ENCODE results near the gene LMF1. TPM values are rescaled to one million over a fixed set of nuclear protein-coding genes. Genes with fewer than 3 reads are reported as not detected.

Gene LMF1
- total RNA-seq, 2 donors from 2014 or later, result 12.3 to 17.8 TPM

- H3K9me3 Mint-ChIP-seq, result no peaks in the 10 kb centered on the region
- no peak for ATAC-seq (replicated peaks)
- no peaks in the 10 kb centered on the region for H3K4me1 Mint-ChIP-seq
- H3K27ac Mint-ChIP-seq, result no peak overlapping the region
- H3K4me3 Mint-ChIP-seq, result no peak overlapping the region
- H3K36me3 Mint-ChIP-seq (ENCODE audit: low read depth), result peaks cover 31% of the 10 kb centered on the region
- H3K27me3 Mint-ChIP-seq, result no peaks in the 10 kb centered on the region
These were observed 60.6 kb downstream of the LMF1 start for GRCh38 chr16:910181-910580.

GRCh38 chr16:909281-910000 is 61.3 kb downstream of the LMF1 start:
- H3K9me3 Mint-ChIP-seq, result no peaks in the 10 kb centered on the region
- no peak for ATAC-seq (replicated peaks)
- no peak overlapping the region for H3K4me3 Mint-ChIP-seq
- H3K4me1 Mint-ChIP-seq, result no peaks in the 10 kb centered on the region
- no peaks in the 10 kb centered on the region for H3K27me3 Mint-ChIP-seq
- no peak overlapping the region for H3K27ac Mint-ChIP-seq
- peaks cover 31% of the 10 kb centered on the region for H3K36me3 Mint-ChIP-seq (ENCODE audit: low read depth)

- H3K4me3 Mint-ChIP-seq, result no peak overlapping the region
- no peak overlapping the region for H3K27ac Mint-ChIP-seq
- no peaks in the 10 kb centered on the region for H3K9me3 Mint-ChIP-seq
- no peaks in the 10 kb centered on the region for H3K27me3 Mint-ChIP-seq
- H3K4me1 Mint-ChIP-seq, result no peaks in the 10 kb centered on the region
- peaks cover 31% of the 10 kb centered on the region for H3K36me3 Mint-ChIP-seq (ENCODE audit: low read depth)
- no peak for ATAC-seq (replicated peaks)
These were observed 62.1 kb downstream of the LMF1 start for GRCh38 chr16:908526-909155.

GRCh38 chr16:907842-908241 is 62.9 kb downstream of the LMF1 start:
- Mint-ChIP-seq H3K4me1 (no peaks in the 10 kb centered on the region), H3K36me3 (ENCODE audit: low read depth) (peaks cover 31% of the 10 kb centered on the region)
- no peak for ATAC-seq (replicated peaks)

GRCh38 chr16:907361-907760 is 63.4 kb downstream of the LMF1 start:
- H3K36me3 Mint-ChIP-seq (ENCODE audit: low read depth), result peaks cover 31% of the 10 kb centered on the region
- no peaks in the 10 kb centered on the region for H3K9me3 Mint-ChIP-seq
- H3K4me1 Mint-ChIP-seq, result no peaks in the 10 kb centered on the region
- H3K4me3 Mint-ChIP-seq, result no peak overlapping the region
- no peak for ATAC-seq (replicated peaks)
- H3K27ac Mint-ChIP-seq, result no peak overlapping the region
- no peaks in the 10 kb centered on the region for H3K27me3 Mint-ChIP-seq

More at GRCh38 chr16:907842-908241, 62.9 kb downstream of the LMF1 start:
- Mint-ChIP-seq H3K27me3 (no peaks in the 10 kb centered on the region), H3K9me3 (no peaks in the 10 kb centered on the region), H3K4me3 (no peak overlapping the region), H3K27ac (no peak overlapping the region)

- peaks cover 31% of the 10 kb centered on the region for H3K36me3 Mint-ChIP-seq (ENCODE audit: low read depth)
- no peaks in the 10 kb centered on the region for H3K27me3 Mint-ChIP-seq
- no peaks in the 10 kb centered on the region for H3K4me1 Mint-ChIP-seq
- no peak for ATAC-seq (replicated peaks)
- H3K9me3 Mint-ChIP-seq, result no peaks in the 10 kb centered on the region
- H3K27ac Mint-ChIP-seq, result no peak overlapping the region
- no peak overlapping the region for H3K4me3 Mint-ChIP-seq
These were observed 64.5 kb downstream of the LMF1 start for GRCh38 chr16:906296-906695.

- no peak for ATAC-seq (replicated peaks)
- peaks cover 14% of the 10 kb centered on the region for H3K36me3 Mint-ChIP-seq (ENCODE audit: low read depth)
- H3K4me3 Mint-ChIP-seq, result no peak overlapping the region
- no peaks in the 10 kb centered on the region for H3K9me3 Mint-ChIP-seq
- H3K27me3 Mint-ChIP-seq, result no peaks in the 10 kb centered on the region
- no peaks in the 10 kb centered on the region for H3K4me1 Mint-ChIP-seq
- no peak overlapping the region for H3K27ac Mint-ChIP-seq
These were observed 68.8 kb downstream of the LMF1 start for GRCh38 chr16:901715-902601.

GRCh38 chr16:901149-901548 is 69.6 kb downstream of the LMF1 start:
- Mint-ChIP-seq H3K36me3 (ENCODE audit: low read depth) (peaks cover 6% of the 10 kb centered on the region), H3K4me3 (no peak overlapping the region), H3K27ac (no peak overlapping the region), H3K27me3 (no peaks in the 10 kb centered on the region), H3K9me3 (no peaks in the 10 kb centered on the region), H3K4me1 (no peaks in the 10 kb centered on the region)
- no peak for ATAC-seq (replicated peaks)

GRCh38 chr16:900211-900610 is 70.6 kb downstream of the LMF1 start:
- Mint-ChIP-seq H3K27me3 (no peaks in the 10 kb centered on the region), H3K36me3 (ENCODE audit: low read depth) (no peaks in the 10 kb centered on the region), H3K4me1 (no peaks in the 10 kb centered on the region), H3K27ac (no peak overlapping the region), H3K9me3 (no peaks in the 10 kb centered on the region), H3K4me3 (no peak overlapping the region)
- no peak for ATAC-seq (replicated peaks)

GRCh38 chr16:899683-900060 is 71.1 kb downstream of the LMF1 start:
- Mint-ChIP-seq H3K9me3 (no peaks in the 10 kb centered on the region), H3K4me3 (no peak overlapping the region), H3K36me3 (ENCODE audit: low read depth) (no peaks in the 10 kb centered on the region), H3K4me1 (no peaks in the 10 kb centered on the region), H3K27me3 (no peaks in the 10 kb centered on the region), H3K27ac (no peak overlapping the region)
- ATAC-seq (replicated peaks), result no peak

GRCh38 chr16:898761-899682 is 71.8 kb downstream of the LMF1 start:
- H3K36me3 Mint-ChIP-seq (ENCODE audit: low read depth), result no peaks in the 10 kb centered on the region
- H3K4me1 Mint-ChIP-seq, result no peaks in the 10 kb centered on the region
- no peak overlapping the region for H3K27ac Mint-ChIP-seq
- no peak for ATAC-seq (replicated peaks)
- no peaks in the 10 kb centered on the region for H3K9me3 Mint-ChIP-seq
- no peak overlapping the region for H3K4me3 Mint-ChIP-seq
- H3K27me3 Mint-ChIP-seq, result no peaks in the 10 kb centered on the region

- Mint-ChIP-seq H3K4me1 (no peaks in the 10 kb centered on the region), H3K9me3 (no peaks in the 10 kb centered on the region), H3K27me3 (no peaks in the 10 kb centered on the region), H3K4me3 (no peak overlapping the region), H3K36me3 (ENCODE audit: low read depth) (no peaks in the 10 kb centered on the region), H3K27ac (no peak overlapping the region)
- no peak for ATAC-seq (replicated peaks)
These were observed 72.6 kb downstream of the LMF1 start for GRCh38 chr16:898216-898615.

- no peak overlapping the region for H3K4me3 Mint-ChIP-seq
- H3K27ac Mint-ChIP-seq, result no peak overlapping the region
- no peaks in the 10 kb centered on the region for H3K27me3 Mint-ChIP-seq
- ATAC-seq (replicated peaks), result no peak
- H3K4me1 Mint-ChIP-seq, result no peaks in the 10 kb centered on the region
- H3K9me3 Mint-ChIP-seq, result no peaks in the 10 kb centered on the region
- H3K36me3 Mint-ChIP-seq (ENCODE audit: low read depth), result no peaks in the 10 kb centered on the region
These were observed 73.1 kb downstream of the LMF1 start for GRCh38 chr16:897701-898100.

- H3K27ac Mint-ChIP-seq, result no peak overlapping the region
These were observed 73.6 kb downstream of the LMF1 start for GRCh38 chr16:897200-897543.

More at GRCh38 chr16:897200-897543, 73.6 kb downstream of the LMF1 start:
- Mint-ChIP-seq H3K4me1 (no peaks in the 10 kb centered on the region), H3K36me3 (ENCODE audit: low read depth) (no peaks in the 10 kb centered on the region), H3K27me3 (no peaks in the 10 kb centered on the region), H3K4me3 (no peak overlapping the region), H3K9me3 (no peaks in the 10 kb centered on the region)
- no peak for ATAC-seq (replicated peaks)
